Measurements from ENCODE around the gene AP5S1.

DNA sequence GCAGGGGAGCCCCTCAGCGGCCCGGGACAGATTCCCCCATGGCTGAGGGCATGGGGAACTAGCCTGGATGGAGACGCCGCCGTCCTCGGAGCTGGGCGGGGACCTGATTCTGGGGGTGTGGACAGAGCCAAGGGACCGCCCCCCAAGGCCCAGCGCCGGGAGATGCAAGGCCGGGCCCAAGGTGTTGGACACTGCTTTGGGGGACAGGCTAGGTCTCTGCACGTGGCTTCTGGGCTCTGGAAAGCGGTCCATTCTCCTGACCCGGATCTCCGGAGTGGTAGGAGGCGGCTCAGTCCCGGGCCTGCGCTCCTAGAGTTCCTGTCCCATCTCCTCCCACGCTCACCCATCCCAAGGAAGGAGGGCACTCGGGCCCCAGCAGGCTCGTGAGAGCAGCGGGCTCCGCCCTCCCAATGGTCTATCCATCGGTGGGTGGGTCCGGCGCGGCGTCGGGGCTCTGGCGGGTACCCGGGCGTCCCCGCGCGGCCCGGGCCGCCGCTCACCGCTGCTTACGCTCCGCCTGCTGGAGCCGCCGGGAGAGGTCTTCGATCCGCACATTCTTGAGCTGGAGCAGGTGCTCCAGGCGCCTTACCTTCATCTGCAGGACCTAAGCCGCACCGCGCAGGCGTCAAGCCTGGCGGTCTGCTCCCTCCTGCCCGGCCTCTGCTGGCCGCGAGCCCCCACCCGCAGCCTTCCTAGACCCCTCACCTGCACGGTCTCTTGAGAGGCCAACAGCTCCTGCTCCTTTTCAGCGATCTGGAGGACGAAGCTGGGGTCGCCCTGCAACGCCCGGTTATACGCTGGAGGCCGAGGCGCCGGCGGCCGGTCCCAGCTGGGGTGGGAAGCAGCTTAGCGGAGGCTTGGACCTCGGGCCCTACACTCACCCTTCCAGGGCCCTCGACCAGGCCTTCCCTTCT is 42.4 kb upstream of the AP5S1 start:
- TF ChIP-seq CTCF (conservative IDR thresholded peaks at IDR 0.05; ENCODE audit: low read length), result no peak
- no peak for TF ChIP-seq EZH2phosphoT487 (IDR thresholded peaks at IDR 0.05; ENCODE audit: borderline replicate concordance)
